ENCODE results near the gene GADD45A.

GADD45A gene

GRCh38 chr1:67672260-67672803, 12.7 kb upstream of the GADD45A start:
- no peak for ATAC-seq

GRCh38 chr1:67673468-67674201, 11.4 kb upstream of the GADD45A start:
- ATAC-seq, result no peak

GRCh38 chr1:67674260-67675011, 10.6 kb upstream of the GADD45A start:
- ATAC-seq, result peak; percentile 70 to 80

DNA sequence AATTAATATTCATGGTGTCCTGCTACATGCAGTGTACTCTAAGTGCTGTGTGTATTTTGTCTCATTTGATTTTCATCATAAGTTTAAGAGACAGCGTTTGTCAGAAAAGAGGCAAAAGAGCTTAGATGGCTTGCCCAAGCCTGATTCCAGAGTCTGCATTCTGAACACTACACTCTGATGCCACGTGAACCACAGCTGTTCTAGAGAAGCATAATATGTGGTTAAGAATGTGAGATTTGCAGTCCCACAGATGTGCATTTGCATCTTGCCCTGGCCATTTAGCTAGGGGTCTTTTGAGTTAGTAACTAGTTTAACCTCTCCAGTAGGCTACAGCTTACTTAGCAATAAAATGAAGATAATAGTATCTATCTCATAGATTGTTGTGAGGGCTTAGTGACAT, 9.2 kb upstream of the GADD45A start:
- ATAC-seq, result no peak

GRCh38 chr1:67676287-67676686, 8.7 kb upstream of the GADD45A start:
- ATAC-seq, result no peak

DNA sequence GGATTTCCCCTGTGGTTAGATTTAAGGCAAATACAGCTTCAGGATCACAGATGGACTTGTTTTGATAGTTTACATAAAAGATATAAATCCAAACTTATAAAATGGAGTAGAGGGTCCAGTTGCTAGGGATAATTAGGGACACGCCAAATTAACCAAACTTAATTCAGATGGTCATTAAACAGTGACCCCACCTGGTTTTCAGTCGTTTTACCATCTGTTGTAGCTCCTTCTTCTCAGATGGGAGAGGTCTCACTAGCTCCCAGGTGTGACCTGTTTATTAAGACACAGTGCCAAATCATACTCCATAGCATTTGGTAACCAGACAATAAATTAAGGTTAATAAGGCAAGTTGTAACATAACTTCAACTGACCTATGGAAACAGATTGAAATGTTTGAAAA, 8.1 kb upstream of the GADD45A start:
- no peak for ATAC-seq

GRCh38 chr1:67677408-67677807, 7.6 kb upstream of the GADD45A start:
- no peak for ATAC-seq

DNA sequence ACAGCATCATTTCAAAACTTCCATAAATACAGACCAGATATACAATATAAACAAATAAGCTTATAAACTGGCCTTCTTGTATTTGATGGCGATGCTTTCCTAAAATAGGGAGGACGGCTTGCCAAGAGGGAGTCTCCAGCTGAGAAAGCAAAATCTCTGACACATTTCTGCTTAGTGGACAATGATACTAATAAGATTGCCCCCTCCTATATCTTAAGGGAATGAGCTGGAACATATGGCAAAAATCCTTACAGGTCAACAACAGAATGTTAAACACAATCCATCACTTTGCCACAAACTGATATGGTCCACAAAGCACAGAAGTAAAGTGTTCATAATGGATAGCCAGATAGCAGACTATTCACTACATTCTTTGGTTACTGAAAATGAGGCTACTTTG, 7.1 kb upstream of the GADD45A start:
- ATAC-seq, result no peak

GRCh38 chr1:67679691-67680090, 5.3 kb upstream of the GADD45A start:
- ATAC-seq, result no peak

DNA sequence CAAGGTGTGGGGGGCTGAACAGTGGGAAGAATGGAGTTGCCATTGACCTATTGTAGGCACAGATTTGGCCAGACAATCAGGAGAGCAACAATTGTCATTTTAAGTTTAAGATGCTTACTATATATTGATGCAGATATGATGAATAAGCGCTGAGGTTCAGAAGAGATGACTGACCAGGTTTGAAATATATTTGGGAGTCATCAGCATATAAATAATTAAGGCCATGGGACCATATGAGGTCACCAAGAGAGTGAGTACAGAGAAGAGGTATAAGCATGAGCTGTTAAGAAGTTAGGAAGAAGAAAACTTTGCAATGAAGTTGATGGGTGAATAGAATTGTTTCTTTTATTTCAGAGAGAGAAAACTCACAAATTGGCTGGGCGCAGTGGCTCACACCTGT, 4.5 kb upstream of the GADD45A start:
- ATAC-seq, result no peak

DNA sequence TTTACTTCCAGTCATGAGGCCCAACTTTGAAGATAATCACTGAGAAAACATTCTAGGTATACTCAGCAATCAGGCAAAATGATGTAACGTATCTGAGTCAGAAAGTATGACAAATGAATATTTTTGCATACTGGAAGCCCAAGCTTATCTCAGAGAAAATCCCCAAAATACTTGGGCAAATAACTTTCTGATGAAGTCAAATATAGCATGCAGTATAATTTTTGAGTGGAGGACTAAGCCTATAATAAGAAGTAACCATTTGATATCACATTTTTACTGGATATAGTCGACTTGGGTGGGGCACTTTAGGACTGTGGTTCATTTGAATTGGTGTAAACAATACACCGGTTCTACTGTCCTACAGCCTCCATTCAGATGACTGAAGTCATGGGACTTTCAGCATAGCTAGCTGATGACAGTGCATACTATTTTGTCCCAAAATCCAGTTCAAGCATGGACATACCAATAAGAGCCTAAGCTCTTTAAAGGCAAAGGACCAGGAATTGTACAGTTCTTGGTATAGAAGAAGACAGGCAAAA, 2.3 kb upstream of the GADD45A start:
- peak in 1 of 2 donors; percentile 5 for ATAC-seq

GRCh38 chr1:67683316-67683715, 1.7 kb upstream of the GADD45A start:
- no peak for ATAC-seq

DNA sequence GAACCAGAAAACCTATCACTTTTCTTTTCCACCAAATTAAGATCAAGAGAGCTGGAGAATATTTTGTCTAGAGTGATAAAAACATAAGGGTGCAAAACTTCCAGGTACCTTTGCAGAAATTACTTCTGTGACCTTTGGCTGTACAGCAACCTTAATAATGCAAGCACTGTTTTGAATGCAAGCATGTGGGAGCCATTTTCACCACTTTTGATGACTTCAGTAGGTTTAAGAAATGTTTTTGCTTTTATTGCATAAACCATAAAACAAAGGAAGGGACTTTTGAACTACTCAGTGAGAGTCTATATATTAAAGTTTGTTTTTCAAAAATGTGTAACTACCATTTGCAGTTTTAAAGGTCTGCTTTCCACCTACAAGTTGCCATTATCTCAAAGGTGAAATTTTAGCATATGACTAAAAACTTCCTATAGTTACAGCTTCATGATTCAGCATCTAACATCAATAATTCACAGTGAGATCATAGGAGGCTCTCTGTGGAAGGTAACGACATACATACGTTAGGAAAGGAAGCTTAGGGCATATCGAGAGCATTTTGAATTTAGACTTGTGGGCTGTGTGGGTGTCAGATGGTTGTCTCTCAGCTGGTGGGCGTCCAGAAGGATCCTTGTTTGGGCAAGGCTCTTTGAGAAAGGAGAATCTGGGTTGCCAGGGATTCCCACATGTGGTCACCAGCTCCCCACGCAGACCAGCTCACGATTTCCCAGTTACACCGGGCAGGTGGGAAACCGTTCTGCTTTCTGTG, 1.1 kb upstream of the GADD45A start:
- ATAC-seq, result peak; percentile 33 to 41

DNA sequence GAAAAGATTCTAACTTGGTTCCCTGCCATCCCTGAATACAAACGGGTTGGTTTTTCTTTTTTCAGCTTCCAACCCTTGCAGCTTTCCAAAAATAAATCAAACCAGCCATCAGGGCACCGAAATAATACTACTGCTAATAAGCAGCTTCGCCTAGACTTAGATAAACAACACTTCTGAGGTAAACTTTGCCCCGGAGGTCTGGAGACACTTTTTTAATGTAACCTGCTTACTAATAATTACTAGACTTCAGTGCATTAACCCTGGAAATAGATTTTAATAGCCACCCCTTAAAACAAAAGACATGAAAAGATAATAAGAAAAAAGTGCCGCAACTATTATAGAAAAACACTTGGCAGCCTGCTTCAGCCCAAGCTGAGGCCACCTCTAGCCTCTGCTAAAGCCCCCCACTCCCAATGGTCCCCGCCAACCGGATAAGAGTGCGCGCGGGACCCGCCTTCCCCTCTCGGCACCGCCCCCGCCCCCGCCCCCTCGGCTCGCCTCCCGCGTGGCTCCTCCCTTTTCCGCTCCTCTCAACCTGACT, 405 bp upstream of the GADD45A start:
- ATAC-seq, result no peak

- ATAC-seq, result peak; percentile 6 to 27
Observed at GRCh38 chr1:67685558-67686266, 711 bp downstream of the GADD45A start.

GRCh38 chr1:67686267-67687197, 1.5 kb downstream of the GADD45A start:
- ATAC-seq, result peak; percentile 22 to 24

GRCh38 chr1:67687198-67687545, 2.2 kb downstream of the GADD45A start:
- no peak for ATAC-seq

DNA sequence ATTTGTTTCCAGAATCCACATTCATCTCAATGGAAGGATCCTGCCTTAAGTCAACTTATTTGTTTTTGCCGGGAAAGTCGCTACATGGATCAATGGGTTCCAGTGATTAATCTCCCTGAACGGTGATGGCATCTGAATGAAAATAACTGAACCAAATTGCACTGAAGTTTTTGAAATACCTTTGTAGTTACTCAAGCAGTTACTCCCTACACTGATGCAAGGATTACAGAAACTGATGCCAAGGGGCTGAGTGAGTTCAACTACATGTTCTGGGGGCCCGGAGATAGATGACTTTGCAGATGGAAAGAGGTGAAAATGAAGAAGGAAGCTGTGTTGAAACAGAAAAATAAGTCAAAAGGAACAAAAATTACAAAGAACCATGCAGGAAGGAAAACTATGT, 2.6 kb downstream of the GADD45A start:
- ATAC-seq, result no peak

DNA sequence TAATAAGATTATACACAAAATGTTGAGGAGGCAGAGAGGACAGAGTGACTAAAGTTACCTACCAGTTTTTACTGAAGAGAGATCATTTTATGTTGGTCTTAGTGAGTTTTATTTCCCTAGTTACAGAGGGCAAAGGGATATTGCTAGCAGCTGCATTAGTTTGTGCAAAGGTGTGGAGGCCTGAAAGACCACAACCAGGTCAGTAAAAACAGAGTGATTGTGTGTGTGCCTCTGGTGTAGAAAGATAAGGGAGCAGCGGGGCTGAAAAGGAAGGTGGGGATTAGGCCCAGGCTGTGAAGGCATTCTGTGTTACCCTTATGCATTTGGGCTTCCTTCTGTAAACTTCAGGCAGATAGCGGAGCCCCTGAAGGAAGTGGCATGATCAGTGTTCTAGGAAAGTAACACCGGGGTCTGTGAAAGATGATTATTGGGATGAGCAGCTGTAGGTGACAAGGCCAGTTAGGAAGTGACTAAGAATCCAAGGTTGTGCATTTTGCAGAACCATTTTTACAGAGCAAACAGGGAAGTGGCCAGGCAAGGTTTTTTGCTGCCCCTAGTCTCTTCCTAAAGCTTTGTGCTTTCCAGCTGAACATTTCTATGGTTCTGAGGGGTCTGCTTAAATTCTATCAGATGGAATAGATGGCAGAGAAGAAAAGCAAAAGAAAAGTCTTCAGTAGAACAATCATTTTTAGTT, 3.7 kb downstream of the GADD45A start:
- no peak for ATAC-seq

- ATAC-seq, result no peak
Observed at GRCh38 chr1:67689267-67690017, 4.4 kb downstream of the GADD45A start.
